H1 (cell line): ENCODE data around the gene CADPS. TPM values are rescaled to one million over a fixed set of nuclear protein-coding genes. Genes with fewer than 3 reads are reported as not detected.
A peak's percentile ranks its signal among the peaks of the same experiment; 100 is the strongest.

Experiments used
- CTCF ChIA-PET: fragments of 300-600 bp; sonication (Branson Sonifier 250); formaldehyde crosslinking; loops from one replicate; lab custom pipeline; 2021; ENCODE audit not compliant: partially characterized antibody; lab: Charles Lee
- POLR2A ChIA-PET: fragments of 300-600 bp; sonication (Branson Sonifier 250); formaldehyde crosslinking; loops from one replicate; lab custom pipeline; 2021; ENCODE audit warnings: inconsistent platforms; ENCODE audit not compliant: partially characterized antibody; lab: Charles Lee
- DNase-seq, 2 experiments: peaks; one replicate each; pipeline versions ENCODE4 v3.0.0 to v3.0.0-alpha.2; 2010 to 2022; ENCODE audit warnings: low spot score in 2 of 2, low read depth in 1 of 2, mixed read lengths in 1 of 2
- FAIRE-seq: peaks from 2 replicates; lab custom pipeline; 2011; peaks lifted over from hg19 to GRCh38; lab: Jason Lieb, UNC
- H2AFZ ChIP-seq: 2 replicates; pipeline ENCODE4 v1.8.1; 2012; ENCODE audit warnings: low read length, inconsistent platforms
- H2AK5ac ChIP-seq: 2 replicates; pipeline ENCODE4 v1.6.1; 2013; ENCODE audit warnings: low read depth, low read length
- H2BK120ac ChIP-seq: replicated peaks from 2 replicates; pipeline ENCODE3; 2013; ENCODE audit warnings: low read depth, low read length, inconsistent platforms
- H2BK12ac ChIP-seq: 2 replicates; pipeline ENCODE4 v1.6.1; 2013; ENCODE audit warnings: low read depth, low read length
- H2BK15ac ChIP-seq: 2 replicates; pipeline ENCODE4 v1.6.1; 2013; ENCODE audit warnings: low read length
- H2BK20ac ChIP-seq: 2 replicates; pipeline ENCODE4 v1.6.1; 2013; ENCODE audit warnings: low read length
- H2BK5ac ChIP-seq: 2 replicates; pipeline ENCODE4 v1.6.1; 2013; ENCODE audit warnings: low read depth, low read length
- H3K14ac ChIP-seq: 2 replicates; pipeline ENCODE4 v1.6.1; 2013; ENCODE audit warnings: inconsistent platforms; ENCODE audit not compliant: insufficient read length
- H3K18ac ChIP-seq: 2 replicates; pipeline ENCODE4 v1.6.1; 2013; ENCODE audit warnings: low read length; ENCODE audit errors: extremely low read depth
- H3K23ac ChIP-seq: 2 replicates; pipeline ENCODE4 v1.6.1; 2013; ENCODE audit warnings: inconsistent platforms; ENCODE audit not compliant: insufficient read length
- H3K23me2 ChIP-seq: 2 replicates; pipeline ENCODE4 v1.6.1; 2013; ENCODE audit warnings: low read depth, low read length
- H3K27ac ChIP-seq: 2 replicates; pipeline ENCODE4 v1.6.1; 2011; ENCODE audit warnings: low read depth, low read length, inconsistent platforms
- H3K27me3 ChIP-seq, 4 experiments: replicated peaks in 1 of 4; 1 replicate in 1 of 4; 2 replicates in 3 of 4; pipeline versions ENCODE4 v1.6.1 to v1.8.1; 2011 to 2013; ENCODE audit warnings: low read length in 3 of 4, mild to moderate bottlenecking in 3 of 4, inconsistent platforms in 2 of 4, mixed read lengths in 2 of 4, moderate library complexity in 1 of 4; ENCODE audit not compliant: control insufficient read depth in 3 of 4, insufficient read depth in 3 of 4; ENCODE audit errors: extremely low read depth in 1 of 4
- H3K36me3 ChIP-seq, 4 experiments: 2 replicates each; pipeline versions ENCODE4 v1.6.1 to v1.8.1; 2011 to 2013; ENCODE audit warnings: mild to moderate bottlenecking in 4 of 4, low read length in 3 of 4, moderate library complexity in 2 of 4, control low read depth in 1 of 4, inconsistent platforms in 1 of 4; ENCODE audit not compliant: insufficient read depth in 4 of 4, control insufficient read depth in 2 of 4
- H3K4ac ChIP-seq: replicated peaks from 2 replicates; pipeline ENCODE3; 2013; ENCODE audit warnings: low read length, low read depth, mixed read lengths, inconsistent platforms; ENCODE audit not compliant: insufficient read length
- H3K4me1 ChIP-seq, 4 experiments: replicated peaks in 1 of 4; 1 replicate in 1 of 4; 2 replicates in 3 of 4; pipeline versions ENCODE4 v1.6.1 to v1.8.1; 2011 to 2013; ENCODE audit warnings: low read length in 3 of 4, inconsistent platforms in 2 of 4, mixed read lengths in 1 of 4; ENCODE audit not compliant: insufficient read depth in 4 of 4, control insufficient read depth in 3 of 4
- H3K4me2 ChIP-seq, 2 experiments: 2 replicates each; pipeline versions ENCODE4 v1.6.1 to v1.8.1; 2011 to 2013; ENCODE audit warnings: low read depth in 2 of 2, low read length in 2 of 2, control low read depth in 1 of 2, inconsistent platforms in 1 of 2, mild to moderate bottlenecking in 1 of 2; ENCODE audit not compliant: insufficient read depth in 1 of 2
- H3K4me3 ChIP-seq, 4 experiments: fragments of 200-600, 300-600 bp in 1 of 4; sonication (generic), shearing (Covaris generic), sonication (Bioruptor Twin) in 1 of 4; 2 replicates each; pipeline versions ENCODE4 v1.5.1 to v1.8.1; 2011 to 2016; ENCODE audit warnings: low read length in 4 of 4, low read depth in 3 of 4, control low read depth in 2 of 4, inconsistent platforms in 2 of 4, mild to moderate bottlenecking in 2 of 4, mixed read lengths in 1 of 4, moderate library complexity in 1 of 4; ENCODE audit not compliant: insufficient read depth in 2 of 4; ENCODE audit errors: extremely low read depth in 1 of 4
- H3K56ac ChIP-seq: replicated peaks from 2 replicates; pipeline ENCODE3; 2013; ENCODE audit warnings: low read depth, mild to moderate bottlenecking, mixed read lengths, low read length, inconsistent platforms; ENCODE audit not compliant: insufficient read length
- H3K79me1 ChIP-seq: 2 replicates; pipeline ENCODE4 v1.6.1; 2013; ENCODE audit warnings: low read depth, low read length, control low read depth
- H3K79me2 ChIP-seq, 2 experiments: 2 replicates each; pipeline versions ENCODE4 v1.6.1 to v1.8.1; 2012 to 2013; ENCODE audit warnings: low read length in 2 of 2, mild to moderate bottlenecking in 2 of 2, inconsistent platforms in 1 of 2; ENCODE audit not compliant: insufficient read depth in 2 of 2, control insufficient read depth in 1 of 2
- H3K9ac ChIP-seq, 4 experiments: replicated peaks in 1 of 4; 1 replicate in 1 of 4; 2 replicates in 3 of 4; pipeline versions ENCODE4 v1.6.1 to v1.8.1; 2011 to 2013; ENCODE audit warnings: low read depth in 3 of 4, low read length in 3 of 4, control low read depth in 2 of 4, mild to moderate bottlenecking in 2 of 4, moderate library complexity in 2 of 4, inconsistent platforms in 1 of 4; ENCODE audit errors: extremely low read depth in 1 of 4
- H3K9me3 ChIP-seq, 2 experiments: 2 replicates each; pipeline versions ENCODE4 v1.6.1 to v1.8.1; 2012 to 2013; ENCODE audit warnings: mild to moderate bottlenecking in 2 of 2, moderate library complexity in 2 of 2, control low read depth in 1 of 2, inconsistent platforms in 1 of 2, low read depth in 1 of 2, low read length in 1 of 2, mixed read lengths in 1 of 2; ENCODE audit not compliant: insufficient read depth in 2 of 2
- H4K20me1 ChIP-seq, 2 experiments: replicated peaks in 1 of 2; 2 replicates each; pipeline versions ENCODE3 to v1.8.1; 2011 to 2013; ENCODE audit warnings: inconsistent platforms in 2 of 2, low read length in 2 of 2, mild to moderate bottlenecking in 1 of 2; ENCODE audit not compliant: insufficient read depth in 2 of 2, control insufficient read depth in 1 of 2
- H4K5ac ChIP-seq: 2 replicates; pipeline ENCODE4 v1.6.1; 2013; ENCODE audit warnings: low read length, low read depth, mixed read lengths, inconsistent platforms; ENCODE audit not compliant: insufficient read length
- H4K8ac ChIP-seq: 2 replicates; pipeline ENCODE4 v1.8.0; 2013; ENCODE audit warnings: mild to moderate bottlenecking, moderate library complexity, low read length, inconsistent platforms; ENCODE audit not compliant: insufficient read depth; ENCODE audit errors: extremely low read depth
- H4K91ac ChIP-seq: replicated peaks from 2 replicates; pipeline ENCODE3; 2013; ENCODE audit warnings: low read length, mixed read lengths, inconsistent platforms; ENCODE audit not compliant: insufficient read length
- RAD21 ChIP-seq, 2 experiments: IDR thresholded peaks in 1 of 2; conservative IDR thresholded peaks in 1 of 2; 2 replicates each; pipeline ENCODE4 v1.6.1; 2011; ENCODE audit warnings: low read depth in 2 of 2, low read length in 2 of 2, improper control_type of control experiment in 1 of 2, inconsistent platforms in 1 of 2, mild to moderate bottlenecking in 1 of 2, moderate library complexity in 1 of 2
- SP1 ChIP-seq: IDR thresholded peaks from 2 replicates; pipeline ENCODE4 v1.6.1; 2011; ENCODE audit warnings: low read depth, low read length
- SUZ12 ChIP-seq: fragments of 200-600 bp; sonication (generic); IDR thresholded peaks from 2 replicates; pipeline ENCODE4 v1.6.1; 2012; ENCODE audit warnings: mild to moderate bottlenecking, inconsistent platforms, low read length, moderate library complexity, mixed read lengths
- WGBS, 2 experiments: shearing (Covaris generic) in 1 of 2; methylation state at CpG; one replicate each; pipeline versions ENCODE4 v1.1.6 to v1.1.7; 2013 to 2015; ENCODE audit warnings: low lambda C conversion rate in 2 of 2, mixed read lengths in 2 of 2, inconsistent platforms in 1 of 2, low coverage in 1 of 2, missing lambda C conversion rate in 1 of 2; ENCODE audit not compliant: insufficient replicate concordance in 2 of 2, insufficient coverage in 1 of 2, insufficient read length in 1 of 2; ENCODE audit errors: extremely low coverage in 1 of 2, missing lambda C conversion rate in 1 of 2; 5-methylcytosine and 5-hydroxymethylcytosine counted together
- polyA plus RNA-seq, 7 experiments: library from polyadenylated mRNA; depleted of rRNA in 3 of 7; stranded (reverse) in 5 of 7; unstranded in 2 of 7; fragments of >200 nt in 5 of 7; fragments of 200-250 nt in 2 of 7; gene quantifications; 1 replicate in 5 of 7; 2 replicates in 1 of 7; 4 replicates in 1 of 7; pipeline versions ENCODE4 v1.2.1 to v1.2.3, GENCODE V29; 2011 to 2013; ENCODE audit warnings: missing spikeins in 2 of 7, mixed read lengths in 2 of 7
- total RNA-seq: library from RNA; stranded (reverse); fragmentation: NEBNext Ultra II Directional; extraction: Animal tissue kit (Norgen Biotek cat#: 25700); gene quantifications from 2 replicates; pipeline ENCODE4 v1.2.1, GENCODE V29; 2021
- TF ChIP-seq, protein P1 (sequence below), 3 experiments: IDR thresholded peaks; 1 replicate in 2 of 3; 2 replicates in 1 of 3; pipeline versions ENCODE4 v1.5.1 to v1.6.1; 2011; ENCODE audit warnings: low read length in 3 of 3, mild to moderate bottlenecking in 3 of 3, inconsistent platforms in 2 of 3, low read depth in 1 of 3, moderate library complexity in 1 of 3; ENCODE audit not compliant: insufficient read depth in 1 of 3; ENCODE audit errors: control extremely low read depth in 1 of 3

CADPS gene
- total and polyA plus RNA-seq, 2 of the 8 experiments (the other 6 are each of a cell fraction or from before 2014, with no cell fraction given) = 7.1 to 10.2 TPM

DNA sequence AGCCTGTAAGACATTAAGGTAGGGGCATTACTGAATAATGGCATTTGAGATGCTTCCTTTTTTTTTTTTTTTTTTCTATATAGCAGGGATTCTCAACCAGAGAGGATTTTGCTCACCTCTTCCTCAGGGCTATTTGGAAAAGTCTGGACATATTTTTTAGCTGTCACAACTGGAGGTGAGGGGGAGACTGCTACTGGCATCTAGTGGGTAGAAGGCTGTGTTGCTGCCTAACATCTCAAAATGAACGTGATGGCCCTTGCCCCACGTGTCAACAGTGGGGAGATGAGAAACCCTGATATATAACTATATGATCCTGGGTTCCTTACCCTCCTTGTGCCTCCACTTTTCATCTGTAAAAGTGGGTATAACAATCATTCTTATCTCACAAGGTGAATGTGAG, 71.9 kb downstream of the CADPS start:
- WGBS, 2 experiments = 60% methylated on average over 2 of the region's 2 CpGs; no CpG with 5 or more reads in 1 of the 2 experiments

More for the DNA sequence above, 71.9 kb downstream of the CADPS start:
- no peak overlapping the region for H3K27ac ChIP-seq
- TF ChIP-seq, protein P1, sequence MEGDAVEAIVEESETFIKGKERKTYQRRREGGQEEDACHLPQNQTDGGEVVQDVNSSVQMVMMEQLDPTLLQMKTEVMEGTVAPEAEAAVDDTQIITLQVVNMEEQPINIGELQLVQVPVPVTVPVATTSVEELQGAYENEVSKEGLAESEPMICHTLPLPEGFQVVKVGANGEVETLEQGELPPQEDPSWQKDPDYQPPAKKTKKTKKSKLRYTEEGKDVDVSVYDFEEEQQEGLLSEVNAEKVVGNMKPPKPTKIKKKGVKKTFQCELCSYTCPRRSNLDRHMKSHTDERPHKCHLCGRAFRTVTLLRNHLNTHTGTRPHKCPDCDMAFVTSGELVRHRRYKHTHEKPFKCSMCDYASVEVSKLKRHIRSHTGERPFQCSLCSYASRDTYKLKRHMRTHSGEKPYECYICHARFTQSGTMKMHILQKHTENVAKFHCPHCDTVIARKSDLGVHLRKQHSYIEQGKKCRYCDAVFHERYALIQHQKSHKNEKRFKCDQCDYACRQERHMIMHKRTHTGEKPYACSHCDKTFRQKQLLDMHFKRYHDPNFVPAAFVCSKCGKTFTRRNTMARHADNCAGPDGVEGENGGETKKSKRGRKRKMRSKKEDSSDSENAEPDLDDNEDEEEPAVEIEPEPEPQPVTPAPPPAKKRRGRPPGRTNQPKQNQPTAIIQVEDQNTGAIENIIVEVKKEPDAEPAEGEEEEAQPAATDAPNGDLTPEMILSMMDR (IDR thresholded peaks at IDR 0.05; ENCODE audit: control extremely low read depth in 1 of 3, insufficient read depth in 1 of 3, low read depth in 1 of 3, low read length in 3 of 3) = peak in 2 of 3 experiments; percentile 18 to 37; a peak in 3 of 4 replicates
- TF ChIP-seq RAD21 (IDR thresholded peaks at IDR 0.05 in 1 of 2, conservative IDR thresholded peaks at IDR 0.05 in 1 of 2; ENCODE audit: low read depth in 2 of 2, low read length in 2 of 2) = peak; percentile 54 to 66
- no peak for TF ChIP-seq SP1
- no peak for TF ChIP-seq SUZ12
- H3K36me3 ChIP-seq = no peaks in the 10 kb centered on the region
- H3K4me1 ChIP-seq = peaks cover 0 to 7% (median 2%) of the 10 kb centered on the region in 4 experiments; a peak in 6 of 7 replicates
- H3K23me2 ChIP-seq = no peaks in the 10 kb centered on the region
- no peaks in the 10 kb centered on the region for H3K9me3 ChIP-seq
- H4K5ac ChIP-seq = no peak overlapping the region
- H3K14ac ChIP-seq = no peak overlapping the region
- H4K20me1 ChIP-seq = no peaks in the 10 kb centered on the region
- no peak overlapping the region for H2BK20ac ChIP-seq
- no peaks in the 10 kb centered on the region for H3K79me2 ChIP-seq
- no peak overlapping the region for H3K18ac ChIP-seq
- 0 out of 2 replicates have a peak overlapping the region, but pooled peaks have one; percentile 74 for H2BK15ac ChIP-seq
- H2BK12ac ChIP-seq = no peak overlapping the region
- FAIRE-seq (no peak), DNase-seq (no peak)
- no peak overlapping the region for H3K23ac ChIP-seq
- no peak overlapping the region for H2AK5ac ChIP-seq
- POLR2A ChIA-PET = interaction anchor here (0.6 kb wide), 1 partner anchor 9 kb away, joined by 3 read pairs; no protein-coding TSS in a partner anchor
- H2BK5ac ChIP-seq = no peak overlapping the region
- H4K8ac ChIP-seq = no peak overlapping the region
- no peak overlapping the region for H3K4me2 ChIP-seq
- H2BK120ac ChIP-seq = no peak overlapping the region
- CTCF ChIA-PET = interaction anchor here (0.7 to 16.8 kb wide), 7 partner anchors 8 to 749 kb away, joined by 3 to 216 read pairs (median 3); no protein-coding TSS in a partner anchor
- no peak overlapping the region for H2AFZ ChIP-seq
- H3K79me1 ChIP-seq = no peaks in the 10 kb centered on the region
- H3K56ac ChIP-seq = no peak overlapping the region
- H3K9ac ChIP-seq = no peak overlapping the region
- no peaks in the 10 kb centered on the region for H3K27me3 ChIP-seq
- H3K4ac ChIP-seq = no peak overlapping the region
- H4K91ac ChIP-seq = no peak overlapping the region
- H3K4me3 ChIP-seq = no peak overlapping the region
